PC-9 (cell line): ENCODE data around the gene PITPNM3. TPM values are rescaled to one million over a fixed set of nuclear protein-coding genes. Genes with fewer than 3 reads are reported as not detected.

Experiments
- BruUV-seq: library from RNA; stranded (reverse); fragments of 400-500 nt; replicated peaks from 2 replicates; lab custom pipeline; 2021; lab: Mats Ljungman, UMichigan
- CTCF ChIA-PET: fragments of 300-600 bp; sonication (Branson Sonifier 250); formaldehyde crosslinking; loops from one replicate; lab custom pipeline; 2022; ENCODE audit warnings: antibody characterized with exemption; lab: Charles Lee
- POLR2A ChIA-PET: fragments of 300-600 bp; sonication (Branson Sonifier 250); formaldehyde crosslinking; loops from one replicate; lab custom pipeline; 2022; ENCODE audit warnings: antibody characterized with exemption; ENCODE audit not compliant: unreplicated experiment; lab: Charles Lee
- DNase-seq, 2 experiments: peaks; one replicate each; pipeline versions ENCODE4 v3.0.0 to v3.0.0-alpha.2; 2015 to 2022; ENCODE audit warnings: mixed read lengths in 1 of 2
- H2AFZ ChIP-seq: fragments of 200-600 bp; sonication (generic); 2 replicates; pipeline ENCODE4 v1.8.1; 2017; ENCODE audit warnings: antibody characterized with exemption
- H3F3A ChIP-seq: fragments of 200-600 bp; sonication (generic); 2 replicates; pipeline ENCODE4 v1.8.1; 2017; ENCODE audit warnings: antibody characterized with exemption, mild to moderate bottlenecking, low read depth; ENCODE audit not compliant: insufficient read depth
- H3K27ac ChIP-seq: fragments of 200-600 bp; sonication (generic); 2 replicates; pipeline ENCODE4 v1.6.1; 2016; ENCODE audit warnings: mixed run types
- H3K27me3 ChIP-seq: fragments of 200-600 bp; sonication (generic); 2 replicates; pipeline ENCODE4 v1.6.1; 2016; ENCODE audit warnings: low read depth, mixed run types; ENCODE audit not compliant: insufficient read depth
- H3K36me3 ChIP-seq: fragments of 200-600 bp; sonication (generic); 2 replicates; pipeline ENCODE4 v1.6.1; 2016; ENCODE audit warnings: low read depth, mixed run types
- H3K4me1 ChIP-seq: fragments of 200-600 bp; sonication (generic); replicated peaks from 2 replicates; pipeline ENCODE4 v1.6.1; 2016; ENCODE audit warnings: mixed run types; ENCODE audit not compliant: insufficient read depth
- H3K4me2 ChIP-seq: fragments of 200-600 bp; sonication (generic); 2 replicates; pipeline ENCODE4 v1.6.1; 2017; ENCODE audit warnings: mixed run types
- H3K4me3 ChIP-seq: fragments of 200-600 bp; sonication (generic); 2 replicates; pipeline ENCODE4 v1.6.1; 2016; ENCODE audit warnings: mixed run types
- H3K79me2 ChIP-seq: fragments of 200-600 bp; sonication (generic); 2 replicates; pipeline ENCODE4 v1.6.1; 2017; ENCODE audit warnings: low read depth, mixed run types
- H3K9me2 ChIP-seq: fragments of 200-600 bp; sonication (generic); 2 replicates; pipeline ENCODE4 v1.8.1; 2017; ENCODE audit warnings: mild to moderate bottlenecking; ENCODE audit not compliant: insufficient read depth
- H3K9me3 ChIP-seq: fragments of 200-600 bp; sonication (generic); 2 replicates; pipeline ENCODE4 v1.8.1; 2016; ENCODE audit warnings: low read depth; ENCODE audit not compliant: insufficient read depth
- H4K20me1 ChIP-seq: fragments of 200-600 bp; sonication (generic); 2 replicates; pipeline ENCODE4 v1.8.1; 2017; ENCODE audit not compliant: insufficient read depth
- CTCF ChIP-seq: fragments of 200-600 bp; sonication (generic); conservative IDR thresholded peaks from 2 replicates; pipeline ENCODE4 v1.6.1; 2017; ENCODE audit warnings: mixed run types, antibody characterized with exemption, mild to moderate bottlenecking, moderate library complexity
- EZH2 ChIP-seq: fragments of 200-600 bp; sonication (generic); IDR thresholded peaks from 2 replicates; pipeline ENCODE4 v1.8.0; 2017; ENCODE audit warnings: antibody characterized with exemption, low read depth
- intact Hi-C: fragments of 100-400 bp; cut with micrococcal nuclease; formaldehyde crosslinking; loops from one replicate; pipeline ENCODE4 v1.10.0; 2022; ENCODE audit not compliant: unreplicated experiment
- total RNA-seq: library from RNA; stranded (reverse); gene quantifications from 2 replicates; pipeline ENCODE4 v1.2.3, GENCODE V29; 2021

The PITPNM3 gene
- total RNA-seq, 1 experiment from 2014 or later: 16.9 TPM

GRCh38 chr17:6450926-6451832, 105.2 kb downstream of the PITPNM3 start:
- no peaks in the 10 kb centered on the region for H4K20me1 ChIP-seq
- peaks cover 6% of the 10 kb centered on the region; the same call in 1 of the 2 replicates for H3F3A ChIP-seq
- no peak for DNase-seq
- H3K4me3 ChIP-seq: no peak overlapping the region
- no peaks in the 10 kb centered on the region for H3K4me1 ChIP-seq
- ChIA-PET CTCF (no interaction called here), POLR2A (no interaction called here)
- H3K9me3 ChIP-seq: no peaks in the 10 kb centered on the region
- H3K27me3 ChIP-seq: no peaks in the 10 kb centered on the region
- TF ChIP-seq EZH2 (no peak), CTCF (no peak)
- no peaks in the 10 kb centered on the region for H3K79me2 ChIP-seq
- intact Hi-C loops: no loop called here
- no peak overlapping the region for H3K4me2 ChIP-seq
- no peak overlapping the region for H3K27ac ChIP-seq
- no peaks in the 10 kb centered on the region for H3K9me2 ChIP-seq
- no peaks in the 10 kb centered on the region for H3K36me3 ChIP-seq
- H2AFZ ChIP-seq: no peak overlapping the region
- no TSS peak for BruUV-seq

- Histone ChIP-seq H3K9me2 (no peaks in the 10 kb centered on the region), H3K4me3 (no peak overlapping the region), H3K4me1 (no peaks in the 10 kb centered on the region), H3F3A (peaks cover 5% of the 10 kb centered on the region; the same call in 1 of the 2 replicates), H3K4me2 (no peak overlapping the region), H4K20me1 (no peaks in the 10 kb centered on the region), H3K79me2 (no peaks in the 10 kb centered on the region), H3K36me3 (no peaks in the 10 kb centered on the region), H3K9me3 (no peaks in the 10 kb centered on the region), H2AFZ (no peak overlapping the region), H3K27me3 (no peaks in the 10 kb centered on the region), H3K27ac (no peak overlapping the region)
- no TSS peak for BruUV-seq
- no peak for DNase-seq
- ChIA-PET POLR2A (no interaction called here), CTCF (no interaction called here)
- no peak for TF ChIP-seq CTCF
- intact Hi-C loops: no loop called here
These were observed 107.0 kb downstream of the PITPNM3 start for GRCh38 chr17:6449307-6449706.

GRCh38 chr17:6448473-6448872, 107.9 kb downstream of the PITPNM3 start:
- BruUV-seq: no TSS peak
- Histone ChIP-seq H4K20me1 (no peaks in the 10 kb centered on the region), H3K4me1 (no peaks in the 10 kb centered on the region), H3K4me3 (no peak overlapping the region), H3K79me2 (no peaks in the 10 kb centered on the region), H3K4me2 (no peak overlapping the region), H3K27ac (no peak overlapping the region), H3K9me3 (no peaks in the 10 kb centered on the region), H2AFZ (no peak overlapping the region), H3K36me3 (no peaks in the 10 kb centered on the region), H3K9me2 (no peaks in the 10 kb centered on the region), H3K27me3 (no peaks in the 10 kb centered on the region), H3F3A (peaks cover 10% of the 10 kb centered on the region; the same call in 1 of the 2 replicates)
- ChIA-PET CTCF (no interaction called here), POLR2A (no interaction called here)
- TF ChIP-seq CTCF: no peak
- no peak for TF ChIP-seq EZH2
- no peak for DNase-seq
- intact Hi-C loops: no loop called here
